OCI-LY7 (cell line): Measurements from ENCODE around the gene DENND6B. TPM values are rescaled to one million over a fixed set of nuclear protein-coding genes. Genes with fewer than 3 reads are reported as not detected.

Source experiments
- BruUV-seq: library from RNA; stranded (reverse); fragments of 400-500 nt; replicated peaks from 2 replicates; lab custom pipeline; 2021; lab: Mats Ljungman, UMichigan
- CTCF ChIA-PET: fragments of 300-600 bp; sonication (Branson Sonifier 250); formaldehyde crosslinking; loops from one replicate; lab custom pipeline; 2022; ENCODE audit warnings: antibody characterized with exemption; ENCODE audit not compliant: unreplicated experiment; lab: Charles Lee
- POLR2A ChIA-PET: fragments of 300-600 bp; sonication (Branson Sonifier 250); formaldehyde crosslinking; loops from one replicate; lab custom pipeline; 2022; ENCODE audit warnings: antibody characterized with exemption; lab: Charles Lee
- DNase-seq: peaks from one replicate; pipeline ENCODE4 v3.0.0-alpha.2; 2015; ENCODE audit warnings: low spot score
- H2AFZ ChIP-seq: fragments of 200-600 bp; sonication (generic), shearing (Covaris generic); 2 replicates; pipeline ENCODE4 v1.6.1; 2014; ENCODE audit warnings: mild to moderate bottlenecking, antibody characterized with exemption, low read length, moderate library complexity
- H3K27ac ChIP-seq: fragments of 200-600 bp; sonication (generic); 2 replicates; pipeline ENCODE4 v1.5.1; 2014; ENCODE audit warnings: mixed run types, low read depth, mild to moderate bottlenecking, moderate library complexity, low read length, inconsistent platforms; ENCODE audit not compliant: poor library complexity, severe bottlenecking
- H3K36me3 ChIP-seq: fragments of 200-600 bp; sonication (generic); 2 replicates; pipeline ENCODE4 v1.6.1; 2014; ENCODE audit warnings: mild to moderate bottlenecking, antibody characterized with exemption, low read length, moderate library complexity, mixed read lengths; ENCODE audit not compliant: insufficient read depth
- H3K4me1 ChIP-seq: fragments of 200-600 bp; sonication (generic); 2 replicates; pipeline ENCODE4 v1.5.1; 2014; ENCODE audit warnings: mild to moderate bottlenecking, low read length; ENCODE audit not compliant: insufficient read depth, poor library complexity, severe bottlenecking
- H3K4me2 ChIP-seq: fragments of 200-600 bp; sonication (generic); 2 replicates; pipeline ENCODE4 v1.6.1; 2014; ENCODE audit warnings: mild to moderate bottlenecking, low read length
- H3K4me3 ChIP-seq: fragments of 200-600 bp; sonication (generic); 2 replicates; pipeline ENCODE4 v1.5.1; 2014; ENCODE audit warnings: mild to moderate bottlenecking, low read depth, low read length; ENCODE audit not compliant: poor library complexity, severe bottlenecking
- H3K79me2 ChIP-seq: fragments of 200-600 bp; sonication (generic); 2 replicates; pipeline ENCODE4 v1.6.1; 2016; ENCODE audit warnings: low read depth, mild to moderate bottlenecking, low read length, moderate library complexity, mixed read lengths; ENCODE audit not compliant: insufficient read depth
- H3K9me2 ChIP-seq: fragments of 200-600 bp; sonication (generic); 2 replicates; pipeline ENCODE4 v1.6.1; 2016; ENCODE audit warnings: mild to moderate bottlenecking, low read length, mixed read lengths; ENCODE audit not compliant: insufficient read depth
- H3K9me3 ChIP-seq: fragments of 200-600 bp; sonication (generic); 2 replicates; pipeline ENCODE4 v1.6.1; 2014; ENCODE audit warnings: mild to moderate bottlenecking, mixed run types, low read length, mixed read lengths
- H4K20me1 ChIP-seq: fragments of 200-600 bp; sonication (generic); 2 replicates; pipeline ENCODE4 v1.6.1; 2014; ENCODE audit warnings: mild to moderate bottlenecking, antibody characterized with exemption, low read length, moderate library complexity, mixed read lengths; ENCODE audit not compliant: insufficient read depth
- EZH2phosphoT487 ChIP-seq: fragments of 200-600 bp; sonication (generic); IDR thresholded peaks from 2 replicates; pipeline ENCODE4 v1.6.1; 2018; ENCODE audit warnings: low read depth, borderline replicate concordance, mild to moderate bottlenecking, mixed run types, antibody characterized with exemption, low read length, moderate library complexity, mixed read lengths
- intact Hi-C: fragments of 100-400 bp; cut with micrococcal nuclease; formaldehyde crosslinking; loops from one replicate; pipeline ENCODE4 v1.10.0; 2022; ENCODE audit not compliant: unreplicated experiment
- total RNA-seq, 2 experiments: library from RNA; depleted of rRNA in 1 of 2; stranded (reverse); fragments of >200 nt in 1 of 2; shearing (Covaris generic) in 1 of 2; gene quantifications; 2 replicates each; pipeline ENCODE4 v1.2.3, GENCODE V29; 2014 to 2022
- TF ChIP-seq, protein P1 (sequence below): fragments of 200-600 bp; sonication (generic); conservative IDR thresholded peaks from 2 replicates; pipeline ENCODE4 v1.5.1; 2014; ENCODE audit warnings: mild to moderate bottlenecking, antibody characterized with exemption, low read length, moderate library complexity, mixed read lengths

DENND6B gene
- total RNA-seq, 2 experiments from 2014 or later = 31.6 to 45.0 TPM

DNA sequence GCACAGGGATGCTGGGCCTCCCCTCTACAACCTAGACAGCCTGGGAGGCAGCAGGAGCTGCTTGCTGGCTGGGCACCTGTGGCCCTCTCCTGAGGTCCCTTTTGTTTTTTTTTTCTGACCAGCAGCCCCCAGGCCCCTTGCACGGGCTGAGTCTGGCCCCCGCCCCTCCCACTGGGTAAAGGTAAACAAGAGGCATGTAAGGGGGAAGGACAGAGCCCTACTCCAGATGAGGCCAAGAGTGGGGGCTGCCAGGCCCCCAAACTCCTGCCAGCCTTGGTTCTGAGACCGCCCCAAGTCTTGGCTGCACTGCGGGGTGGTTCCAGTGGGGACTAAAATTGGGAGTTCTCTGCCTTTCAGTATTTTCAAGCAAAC is 28.6 kb downstream of the DENND6B start:
- TF ChIP-seq, protein P1, sequence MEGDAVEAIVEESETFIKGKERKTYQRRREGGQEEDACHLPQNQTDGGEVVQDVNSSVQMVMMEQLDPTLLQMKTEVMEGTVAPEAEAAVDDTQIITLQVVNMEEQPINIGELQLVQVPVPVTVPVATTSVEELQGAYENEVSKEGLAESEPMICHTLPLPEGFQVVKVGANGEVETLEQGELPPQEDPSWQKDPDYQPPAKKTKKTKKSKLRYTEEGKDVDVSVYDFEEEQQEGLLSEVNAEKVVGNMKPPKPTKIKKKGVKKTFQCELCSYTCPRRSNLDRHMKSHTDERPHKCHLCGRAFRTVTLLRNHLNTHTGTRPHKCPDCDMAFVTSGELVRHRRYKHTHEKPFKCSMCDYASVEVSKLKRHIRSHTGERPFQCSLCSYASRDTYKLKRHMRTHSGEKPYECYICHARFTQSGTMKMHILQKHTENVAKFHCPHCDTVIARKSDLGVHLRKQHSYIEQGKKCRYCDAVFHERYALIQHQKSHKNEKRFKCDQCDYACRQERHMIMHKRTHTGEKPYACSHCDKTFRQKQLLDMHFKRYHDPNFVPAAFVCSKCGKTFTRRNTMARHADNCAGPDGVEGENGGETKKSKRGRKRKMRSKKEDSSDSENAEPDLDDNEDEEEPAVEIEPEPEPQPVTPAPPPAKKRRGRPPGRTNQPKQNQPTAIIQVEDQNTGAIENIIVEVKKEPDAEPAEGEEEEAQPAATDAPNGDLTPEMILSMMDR = no peak
- no peak for TF ChIP-seq EZH2phosphoT487
- Histone ChIP-seq H2AFZ (no peak overlapping the region), H3K79me2 (no peaks in the 10 kb centered on the region), H3K36me3 (no peaks in the 10 kb centered on the region), H3K9me2 (no peaks in the 10 kb centered on the region), H3K4me3 (no peak overlapping the region), H3K4me1 (peaks cover 76% of the 10 kb centered on the region), H4K20me1 (no peaks in the 10 kb centered on the region), H3K27ac (no peak overlapping the region), H3K4me2 (no peak overlapping the region), H3K9me3 (no peaks in the 10 kb centered on the region)
- no peak for DNase-seq
- CTCF ChIA-PET = no interaction called here
- no TSS peak for BruUV-seq
- POLR2A ChIA-PET = no interaction called here
- intact Hi-C loops = no loop called here

DNA sequence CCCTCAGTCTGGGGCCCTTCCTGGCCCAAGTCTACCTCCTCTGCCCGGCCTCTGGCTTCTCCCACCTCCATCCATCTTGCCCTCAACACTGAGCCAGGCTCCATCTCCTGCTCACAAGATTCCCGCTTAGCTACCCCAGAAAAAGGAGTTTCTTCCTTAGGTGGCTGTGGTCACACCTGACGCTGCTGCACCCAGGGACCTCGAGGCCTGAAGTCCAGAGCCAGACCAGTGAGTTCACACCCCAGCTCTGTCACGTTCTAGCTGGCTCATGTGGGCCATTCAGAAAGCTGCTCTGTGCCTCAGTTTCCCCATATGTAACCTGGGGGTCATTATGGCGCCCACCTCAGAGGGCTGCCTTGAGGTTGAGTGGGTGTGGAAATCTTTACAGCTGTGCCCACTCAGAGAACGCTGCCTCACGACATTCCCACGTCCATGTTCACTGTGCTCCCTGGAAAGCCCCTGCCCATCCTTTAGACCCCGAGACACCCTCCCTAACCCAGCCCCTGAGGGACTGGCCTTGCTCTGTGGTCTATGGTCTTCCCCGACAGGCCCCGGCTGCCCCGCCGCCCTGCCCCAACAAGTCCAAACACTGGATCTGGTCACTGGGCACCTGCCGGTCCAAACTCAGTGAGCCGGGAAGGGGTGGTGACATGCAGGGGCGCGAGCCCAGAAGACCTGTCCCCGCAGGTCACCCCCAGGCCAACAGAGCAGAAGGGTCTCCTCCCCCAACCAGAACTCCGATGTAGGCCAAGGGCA is 29.1 kb downstream of the DENND6B start:
- no peaks in the 10 kb centered on the region for H4K20me1 ChIP-seq
- H3K36me3 ChIP-seq = no peaks in the 10 kb centered on the region
- TF ChIP-seq, protein P1 = no peak
- no peak for TF ChIP-seq EZH2phosphoT487
- no peak overlapping the region for H3K4me3 ChIP-seq
- ChIA-PET CTCF (no interaction called here), POLR2A (no interaction called here)
- intact Hi-C loops = no loop called here
- no TSS peak for BruUV-seq
- H2AFZ ChIP-seq = no peak overlapping the region
- no peak overlapping the region for H3K27ac ChIP-seq
- H3K4me1 ChIP-seq = peaks cover 76% of the 10 kb centered on the region
- no peaks in the 10 kb centered on the region for H3K79me2 ChIP-seq
- no peaks in the 10 kb centered on the region for H3K9me3 ChIP-seq
- H3K9me2 ChIP-seq = no peaks in the 10 kb centered on the region
- no peak overlapping the region for H3K4me2 ChIP-seq
- DNase-seq = no peak
